ENCODE measurements around the gene HLF.

HLF gene

DNA sequence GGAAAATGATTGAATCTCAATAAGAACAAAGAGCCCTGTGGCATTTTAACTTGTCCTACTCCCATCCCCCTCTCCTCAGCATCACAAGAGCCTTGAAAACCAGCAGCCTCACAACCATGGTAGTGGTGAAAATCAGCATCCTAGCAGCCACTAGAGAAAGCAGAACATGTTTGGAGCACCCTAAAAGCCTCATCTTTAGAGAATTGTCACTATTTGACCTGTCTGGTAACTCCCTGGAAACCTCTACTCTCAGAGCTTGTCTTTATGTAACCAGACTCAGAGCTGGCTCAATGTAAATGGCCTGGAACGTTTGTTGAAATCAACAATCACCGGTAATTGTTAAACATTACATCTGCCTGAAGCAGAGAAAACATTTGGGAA is 86.1 kb downstream of the HLF start:
- H3K27ac ChIP-seq (ENCODE audit: low read length, poor library complexity, severe bottlenecking) = no peak overlapping the region
- H3K79me1 ChIP-seq (replicated peaks; ENCODE audit: low read length, poor library complexity, severe bottlenecking) = no peaks in the 10 kb centered on the region
- no peaks in the 10 kb centered on the region for H3K36me3 ChIP-seq (ENCODE audit: control insufficient read depth in 1 of 2, insufficient read depth in 2 of 2, low read depth in 1 of 2, low read length in 2 of 2)
- no peak overlapping the region for H3K23ac ChIP-seq (ENCODE audit: low read length in 2 of 2)
- H3K14ac ChIP-seq (ENCODE audit: low read length in 2 of 2) = no peak overlapping the region
- H2BK120ac ChIP-seq (ENCODE audit: low read depth, low read length) = no peak overlapping the region
- no peak overlapping the region for H3K9ac ChIP-seq (ENCODE audit: low read length)
- H4K8ac ChIP-seq (ENCODE audit: low read length) = no peak overlapping the region
- 72% methylated on average over 2 of the region's 2 CpGs for WGBS
- H2BK12ac ChIP-seq (ENCODE audit: low read length in 2 of 2) = no peak overlapping the region
- H2AK5ac ChIP-seq (ENCODE audit: low read length, severe bottlenecking) = no peak overlapping the region
- H3K27me3 ChIP-seq (ENCODE audit: control insufficient read depth in 1 of 2, insufficient read depth in 1 of 2, low read length in 2 of 2) = no peaks in the 10 kb centered on the region
- H3K4me1 ChIP-seq (ENCODE audit: control insufficient read depth, insufficient read depth, low read depth, low read length) = no peaks in the 10 kb centered on the region
- no peak overlapping the region for H2BK5ac ChIP-seq (ENCODE audit: low read depth, low read length, poor library complexity, severe bottlenecking)
- H3K4me3 ChIP-seq (ENCODE audit: insufficient read depth in 1 of 2, low read depth in 1 of 2, low read length in 2 of 2) = no peak overlapping the region
- no peaks in the 10 kb centered on the region for H3K9me3 ChIP-seq (ENCODE audit: control insufficient read depth, low read length)
- DNase-seq = no peak
- no peak overlapping the region for H3K4ac ChIP-seq (ENCODE audit: low read depth in 1 of 2, low read length in 2 of 2)
- no peak overlapping the region for H2AFZ ChIP-seq (ENCODE audit: low read depth, low read length)
- H3K18ac ChIP-seq (ENCODE audit: low read depth in 1 of 2, low read length in 2 of 2) = no peak overlapping the region
- H4K91ac ChIP-seq (ENCODE audit: low read length) = no peak overlapping the region
- no peak overlapping the region for H3K4me2 ChIP-seq (ENCODE audit: low read length, poor library complexity, severe bottlenecking)
- no peak overlapping the region for H2BK15ac ChIP-seq (ENCODE audit: low read depth, poor library complexity, severe bottlenecking)

DNA sequence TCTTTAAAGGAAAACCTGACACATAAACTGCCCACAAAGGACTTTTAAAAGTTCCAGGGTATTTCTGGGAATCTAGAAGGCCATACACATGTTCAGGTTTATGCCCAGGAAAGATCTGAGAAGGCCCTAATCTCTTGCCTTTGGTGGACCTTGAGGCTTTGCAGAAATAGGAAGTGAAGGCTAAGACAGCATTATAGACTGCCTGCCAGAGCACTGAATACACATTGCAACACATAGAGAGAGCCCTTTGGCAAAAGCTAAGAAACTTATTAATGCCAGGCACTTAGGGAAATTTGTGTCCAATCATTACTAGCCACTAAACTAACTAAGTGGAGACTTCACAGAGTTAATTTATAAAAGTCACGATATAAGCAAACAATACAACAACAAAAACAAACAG is 86.5 kb downstream of the HLF start:
- WGBS = 88% methylated on average over 1 of the region's 1 CpG

DNA sequence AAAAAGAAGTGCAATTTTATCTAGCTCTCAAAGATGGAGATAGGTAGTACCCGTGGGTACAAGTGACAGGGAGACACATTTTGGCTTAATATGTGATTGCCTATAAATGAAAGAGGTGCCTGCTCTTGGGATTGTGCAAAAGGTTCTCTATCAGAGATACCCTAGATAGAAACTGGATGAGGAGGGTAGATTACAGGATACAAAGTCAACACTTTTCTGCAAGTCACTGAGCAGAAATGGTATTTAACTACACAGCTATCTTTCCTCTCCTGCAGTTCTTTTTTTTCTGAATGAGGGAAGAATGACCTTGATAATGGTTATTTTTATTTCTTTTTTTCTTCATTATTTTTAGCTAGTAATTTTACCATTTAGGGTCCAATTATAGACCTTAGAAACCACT is 89.2 kb downstream of the HLF start:
- Histone ChIP-seq H3K14ac (ENCODE audit: low read length in 2 of 2) (no peak overlapping the region), H2AFZ (ENCODE audit: low read depth, low read length) (no peak overlapping the region), H4K91ac (ENCODE audit: low read length) (no peak overlapping the region), H2BK5ac (ENCODE audit: low read depth, low read length, poor library complexity, severe bottlenecking) (no peak overlapping the region), H3K27ac (ENCODE audit: low read length, poor library complexity, severe bottlenecking) (no peak overlapping the region), H3K27me3 (ENCODE audit: control insufficient read depth in 1 of 2, insufficient read depth in 1 of 2, low read length in 2 of 2) (peaks cover 0 to 4% of the 10 kb centered on the region in 2 experiments), H2BK15ac (ENCODE audit: low read depth, poor library complexity, severe bottlenecking) (no peak overlapping the region), H3K9me3 (ENCODE audit: control insufficient read depth, low read length) (no peaks in the 10 kb centered on the region), H3K4me1 (ENCODE audit: control insufficient read depth, insufficient read depth, low read depth, low read length) (no peaks in the 10 kb centered on the region), H3K79me1 (replicated peaks; ENCODE audit: low read length, poor library complexity, severe bottlenecking) (no peaks in the 10 kb centered on the region), H3K4me2 (ENCODE audit: low read length, poor library complexity, severe bottlenecking) (no peak overlapping the region), H3K23ac (ENCODE audit: low read length in 2 of 2) (no peak overlapping the region), H3K9ac (ENCODE audit: low read length) (no peak overlapping the region), H2BK12ac (ENCODE audit: low read length in 2 of 2) (no peak overlapping the region), H3K4ac (ENCODE audit: low read depth in 1 of 2, low read length in 2 of 2) (no peak overlapping the region), H3K36me3 (ENCODE audit: control insufficient read depth in 1 of 2, insufficient read depth in 2 of 2, low read depth in 1 of 2, low read length in 2 of 2) (no peaks in the 10 kb centered on the region), H2BK120ac (ENCODE audit: low read depth, low read length) (no peak overlapping the region), H3K18ac (ENCODE audit: low read depth in 1 of 2, low read length in 2 of 2) (no peak overlapping the region), H4K8ac (ENCODE audit: low read length) (no peak overlapping the region), H2AK5ac (ENCODE audit: low read length, severe bottlenecking) (no peak overlapping the region), H3K4me3 (ENCODE audit: insufficient read depth in 1 of 2, low read depth in 1 of 2, low read length in 2 of 2) (no peak overlapping the region)
- 77% methylated on average over 1 of the region's 1 CpG for WGBS
- no peak for DNase-seq

More for the DNA sequence above, 86.5 kb downstream of the HLF start:
- Histone ChIP-seq H3K79me1 (replicated peaks; ENCODE audit: low read length, poor library complexity, severe bottlenecking) (no peaks in the 10 kb centered on the region), H2BK120ac (ENCODE audit: low read depth, low read length) (no peak overlapping the region), H3K4me3 (ENCODE audit: insufficient read depth in 1 of 2, low read depth in 1 of 2, low read length in 2 of 2) (no peak overlapping the region), H3K9me3 (ENCODE audit: control insufficient read depth, low read length) (no peaks in the 10 kb centered on the region), H2BK15ac (ENCODE audit: low read depth, poor library complexity, severe bottlenecking) (no peak overlapping the region), H3K4ac (ENCODE audit: low read depth in 1 of 2, low read length in 2 of 2) (no peak overlapping the region), H3K18ac (ENCODE audit: low read depth in 1 of 2, low read length in 2 of 2) (no peak overlapping the region), H4K91ac (ENCODE audit: low read length) (no peak overlapping the region), H3K23ac (ENCODE audit: low read length in 2 of 2) (no peak overlapping the region), H3K4me2 (ENCODE audit: low read length, poor library complexity, severe bottlenecking) (no peak overlapping the region), H3K36me3 (ENCODE audit: control insufficient read depth in 1 of 2, insufficient read depth in 2 of 2, low read depth in 1 of 2, low read length in 2 of 2) (no peaks in the 10 kb centered on the region), H3K27me3 (ENCODE audit: control insufficient read depth in 1 of 2, insufficient read depth in 1 of 2, low read length in 2 of 2) (peaks cover 0 to 1% of the 10 kb centered on the region in 2 experiments), H3K14ac (ENCODE audit: low read length in 2 of 2) (no peak overlapping the region), H3K9ac (ENCODE audit: low read length) (no peak overlapping the region), H2BK12ac (ENCODE audit: low read length in 2 of 2) (no peak overlapping the region), H3K27ac (ENCODE audit: low read length, poor library complexity, severe bottlenecking) (no peak overlapping the region), H2BK5ac (ENCODE audit: low read depth, low read length, poor library complexity, severe bottlenecking) (no peak overlapping the region), H2AFZ (ENCODE audit: low read depth, low read length) (no peak overlapping the region), H3K4me1 (ENCODE audit: control insufficient read depth, insufficient read depth, low read depth, low read length) (no peaks in the 10 kb centered on the region), H2AK5ac (ENCODE audit: low read length, severe bottlenecking) (no peak overlapping the region), H4K8ac (ENCODE audit: low read length) (no peak overlapping the region)
- no peak for DNase-seq

GRCh38 chr17:55354941-55355340 is 90.2 kb downstream of the HLF start:
- H3K4me2 ChIP-seq (ENCODE audit: low read length, poor library complexity, severe bottlenecking) = no peak overlapping the region
- H2BK5ac ChIP-seq (ENCODE audit: low read depth, low read length, poor library complexity, severe bottlenecking) = no peak overlapping the region
- no CpG with 5 or more reads among the region's 2 CpGs for WGBS
- no peaks in the 10 kb centered on the region for H3K79me1 ChIP-seq (replicated peaks; ENCODE audit: low read length, poor library complexity, severe bottlenecking)
- no peaks in the 10 kb centered on the region for H3K9me3 ChIP-seq (ENCODE audit: control insufficient read depth, low read length)
- H2BK15ac ChIP-seq (ENCODE audit: low read depth, poor library complexity, severe bottlenecking) = no peak overlapping the region
- H3K18ac ChIP-seq (ENCODE audit: low read depth in 1 of 2, low read length in 2 of 2) = no peak overlapping the region
- no peak overlapping the region for H2BK120ac ChIP-seq (ENCODE audit: low read depth, low read length)
- no peak overlapping the region for H3K23ac ChIP-seq (ENCODE audit: low read length in 2 of 2)
- no peaks in the 10 kb centered on the region for H3K36me3 ChIP-seq (ENCODE audit: control insufficient read depth in 1 of 2, insufficient read depth in 2 of 2, low read depth in 1 of 2, low read length in 2 of 2)
- no peak overlapping the region for H2AFZ ChIP-seq (ENCODE audit: low read depth, low read length)
- no peaks in the 10 kb centered on the region for H3K4me1 ChIP-seq (ENCODE audit: control insufficient read depth, insufficient read depth, low read depth, low read length)
- H3K4ac ChIP-seq (ENCODE audit: low read depth in 1 of 2, low read length in 2 of 2) = no peak overlapping the region
- H2BK12ac ChIP-seq (ENCODE audit: low read length in 2 of 2) = no peak overlapping the region
- H2AK5ac ChIP-seq (ENCODE audit: low read length, severe bottlenecking) = no peak overlapping the region
- H3K4me3 ChIP-seq (ENCODE audit: insufficient read depth in 1 of 2, low read depth in 1 of 2, low read length in 2 of 2) = no peak overlapping the region
- peaks cover 0 to 4% of the 10 kb centered on the region in 2 experiments for H3K27me3 ChIP-seq (ENCODE audit: control insufficient read depth in 1 of 2, insufficient read depth in 1 of 2, low read length in 2 of 2)
- H4K8ac ChIP-seq (ENCODE audit: low read length) = no peak overlapping the region
- DNase-seq = no peak
- H4K91ac ChIP-seq (ENCODE audit: low read length) = no peak overlapping the region
- no peak overlapping the region for H3K9ac ChIP-seq (ENCODE audit: low read length)
- no peak overlapping the region for H3K27ac ChIP-seq (ENCODE audit: low read length, poor library complexity, severe bottlenecking)
- H3K14ac ChIP-seq (ENCODE audit: low read length in 2 of 2) = no peak overlapping the region

Measured in mesenchymal stem cell (in vitro differentiated cells and primary cell).